Measurements from ENCODE around the gene TMEM240.
"Not testable (repeated sequence)": the region's sequence is repeated elsewhere in the genome, so short reads cannot be mapped to it uniquely, and the experiment has no call there.

TMEM240 gene

DNA sequence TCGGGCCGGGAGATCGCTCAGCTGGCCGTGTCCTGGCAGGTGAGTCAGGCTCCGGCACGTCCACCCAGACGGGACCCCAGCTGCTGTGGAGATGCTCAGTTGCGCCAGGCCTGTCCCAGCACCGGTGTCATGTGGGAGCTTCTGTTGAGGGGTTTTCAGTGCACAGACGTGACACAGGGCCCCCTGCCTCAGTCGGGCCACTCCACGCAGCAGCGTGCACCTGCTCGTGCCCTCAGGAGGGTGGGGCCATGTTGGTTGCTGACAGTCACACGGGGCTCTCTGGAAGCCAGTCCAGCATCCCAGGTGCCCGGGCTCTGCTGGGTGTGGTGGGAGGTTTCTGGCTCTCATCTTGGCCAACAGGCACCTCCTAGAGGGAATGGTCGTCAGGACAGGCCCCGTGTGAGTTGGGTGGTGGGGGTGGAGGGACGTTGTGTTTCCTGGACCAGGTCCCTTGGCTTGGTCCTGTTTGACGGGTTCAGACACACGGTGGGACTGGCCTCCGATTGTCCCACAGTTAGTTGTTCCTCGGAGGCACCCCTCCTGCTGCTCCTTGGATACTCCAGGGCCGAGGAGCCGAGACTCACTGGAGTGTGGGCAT, 49.7 kb downstream of the TMEM240 start:
- DNase-seq = no peak

- DNase-seq = no peak
Measured at GRCh38 chr1:1489861-1490260, 50.6 kb downstream of the TMEM240 start.

DNA sequence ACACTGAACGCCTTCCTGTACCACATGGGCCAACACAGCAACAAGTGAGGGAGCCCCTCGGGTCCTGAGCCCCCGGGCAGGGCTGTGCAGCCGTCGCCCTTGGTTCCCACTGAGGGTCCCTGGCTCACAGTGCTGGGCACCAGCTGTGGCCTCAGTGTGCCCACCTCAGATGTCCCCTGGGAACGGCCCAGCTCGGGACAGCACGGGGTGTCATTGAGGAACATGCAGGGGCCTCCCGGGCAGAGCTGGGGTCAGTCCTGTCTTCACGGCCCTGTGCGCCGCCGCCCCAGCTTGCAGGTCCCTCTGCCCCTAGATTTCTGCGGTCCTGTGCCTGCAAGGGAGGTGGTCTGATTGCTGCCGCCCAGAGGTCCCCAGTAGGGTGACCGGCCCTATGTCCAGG, 51.2 kb downstream of the TMEM240 start:
- DNase-seq = no peak

DNA sequence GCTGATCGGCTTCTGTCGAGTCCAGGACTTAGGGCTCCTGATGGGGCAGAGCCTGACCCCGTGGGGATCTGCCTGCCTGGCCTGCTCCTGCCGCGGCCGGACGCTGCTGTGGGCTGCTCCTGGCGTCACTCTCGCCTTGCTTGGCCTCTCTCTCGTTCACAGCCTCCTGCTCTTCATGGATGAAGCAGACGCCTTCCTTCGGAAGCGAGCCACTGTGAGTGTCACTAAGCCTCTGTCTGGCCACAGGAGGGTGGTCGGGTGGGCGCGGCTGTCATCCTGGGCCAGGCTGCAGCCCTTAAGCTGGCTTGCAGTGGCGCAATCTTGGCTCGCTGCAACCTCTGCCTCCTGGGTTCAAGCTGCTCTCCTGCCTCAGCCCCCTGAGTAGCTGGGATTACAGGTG, 52.7 kb downstream of the TMEM240 start:
- DNase-seq = no peak

DNA sequence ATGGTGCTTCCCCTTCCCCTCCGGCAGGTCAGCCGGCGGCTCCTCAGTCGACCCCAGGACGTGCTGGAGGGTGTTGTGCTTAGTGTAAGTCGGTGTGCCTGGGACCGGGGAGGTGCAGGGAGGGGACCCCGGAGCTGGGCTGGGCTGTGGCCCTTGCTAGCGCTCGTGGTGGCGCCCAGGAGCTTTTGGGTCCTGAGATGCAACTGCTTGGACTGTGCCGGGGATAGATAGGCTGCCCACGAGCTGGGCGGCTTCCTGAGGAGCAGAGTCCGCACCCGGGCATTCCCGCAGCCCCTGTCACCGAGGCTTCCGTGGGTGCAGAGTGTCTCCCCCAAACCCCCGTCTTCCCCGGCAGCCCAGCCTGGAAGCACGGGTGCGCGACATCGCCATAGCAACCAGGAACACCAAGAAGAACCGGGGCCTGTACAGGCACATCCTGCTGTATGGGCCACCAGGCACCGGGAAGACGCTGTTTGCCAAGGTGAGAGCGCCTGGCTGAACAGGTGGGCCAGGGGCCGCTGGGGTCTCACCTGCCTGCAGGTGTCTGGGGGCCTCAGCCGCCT, 54.6 kb downstream of the TMEM240 start:
- not testable (repeated sequence) for DNase-seq

DNA sequence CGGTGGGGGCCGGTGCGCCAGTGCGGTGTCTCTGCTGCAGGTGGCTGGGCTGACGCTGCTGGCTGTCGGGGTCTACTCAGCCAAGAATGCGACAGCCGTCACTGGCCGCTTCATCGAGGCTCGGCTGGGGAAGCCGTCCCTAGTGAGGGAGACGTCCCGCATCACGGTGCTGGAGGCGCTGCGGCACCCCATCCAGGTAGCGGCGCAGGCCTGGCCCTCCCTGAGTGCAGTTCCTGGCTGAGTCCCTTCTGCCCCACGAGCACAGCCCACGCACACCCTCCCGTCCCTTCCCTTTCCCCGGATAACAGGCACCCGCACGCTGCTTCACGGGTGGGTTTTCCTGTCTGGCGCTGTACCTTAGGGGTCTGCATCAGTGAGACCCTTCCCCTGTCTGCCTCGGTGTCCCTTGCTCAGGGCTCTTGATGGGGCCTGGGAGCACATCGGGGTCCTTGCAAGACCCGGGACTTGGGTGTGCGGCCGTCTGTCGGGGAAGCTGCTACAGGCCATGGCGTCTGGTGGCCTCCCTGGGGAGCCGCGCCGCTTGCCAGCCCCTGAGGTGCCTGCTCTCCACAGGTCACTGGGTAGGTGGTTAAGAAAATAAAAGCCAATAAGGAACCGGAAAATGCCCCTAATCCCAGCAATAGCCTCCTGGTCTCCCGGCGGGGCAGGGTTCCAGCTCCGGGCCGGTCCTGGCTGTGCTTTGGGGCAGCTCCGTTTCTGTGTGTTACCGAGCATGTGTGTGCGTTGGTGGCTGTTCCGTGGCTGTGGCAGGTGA, 55.3 kb downstream of the TMEM240 start:
- DNase-seq = not testable (repeated sequence)
